Stimulated activated CD4-positive, alpha-beta T cell treated with anti-CD3 and anti-CD28 coated beads, Interleukin-1b, Interleukin-23, amount 100 ng/mL, for 48 hours (primary cell): ENCODE results near the gene ANKRD44.

Experiments used
- DNase-seq: peaks from one replicate; pipeline ENCODE4 v3.0.0-alpha.2; 2020

The ANKRD44 gene

DNA sequence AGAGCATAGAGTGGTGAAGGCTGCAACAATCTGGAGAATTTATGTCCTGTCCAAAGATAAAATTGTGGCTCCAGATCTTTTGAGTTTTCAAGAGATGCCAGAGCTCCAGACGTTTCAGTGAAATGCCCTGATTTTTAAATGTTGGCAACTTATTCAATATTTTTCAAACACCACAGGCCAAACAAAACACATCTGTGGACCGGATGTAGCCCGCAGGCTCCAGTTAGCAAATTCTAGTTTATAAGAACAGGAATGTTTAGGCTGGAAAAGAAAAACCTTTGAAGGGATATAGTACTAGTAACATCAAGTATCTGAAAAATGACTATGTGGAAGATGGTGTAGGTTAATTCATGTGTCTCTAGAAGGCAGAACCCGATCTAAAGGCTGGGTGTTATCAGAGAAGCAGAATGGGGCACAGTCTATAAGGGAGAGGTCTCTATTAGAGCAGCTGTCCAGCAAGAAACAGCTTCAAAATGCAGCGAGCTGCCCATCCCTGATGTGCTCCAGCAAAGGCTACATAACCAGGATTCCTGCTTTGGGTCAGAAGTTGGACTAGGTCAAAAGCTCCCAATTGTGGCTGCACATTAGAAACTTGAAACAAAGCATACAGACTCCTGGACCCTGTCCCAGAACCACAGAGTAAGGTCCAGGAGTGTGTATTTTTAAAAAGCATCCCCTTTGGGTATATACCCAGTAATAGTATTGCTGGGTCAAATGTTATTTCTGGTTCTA is 105.9 kb downstream of the ANKRD44 start:
- DNase-seq = no peak

DNA sequence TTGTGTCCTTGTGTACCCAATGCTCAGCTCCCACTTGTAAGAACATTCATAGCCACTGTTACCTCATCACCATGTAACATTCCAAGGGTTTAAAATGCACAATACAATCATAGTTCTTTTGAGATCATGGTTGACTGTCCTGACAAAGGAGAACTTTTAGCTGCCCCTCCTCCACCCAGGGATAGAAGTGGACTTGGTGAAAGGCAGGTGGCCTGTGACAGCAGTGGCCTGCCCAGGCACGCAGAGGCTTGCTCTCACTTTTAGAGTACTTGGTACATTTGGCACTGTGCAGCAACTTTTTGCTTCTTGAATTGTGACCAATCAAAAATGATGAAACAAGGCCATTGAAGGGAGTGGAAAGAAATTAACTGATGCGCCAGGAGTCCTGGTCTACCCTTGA is 108.7 kb downstream of the ANKRD44 start:
- no peak for DNase-seq

DNA sequence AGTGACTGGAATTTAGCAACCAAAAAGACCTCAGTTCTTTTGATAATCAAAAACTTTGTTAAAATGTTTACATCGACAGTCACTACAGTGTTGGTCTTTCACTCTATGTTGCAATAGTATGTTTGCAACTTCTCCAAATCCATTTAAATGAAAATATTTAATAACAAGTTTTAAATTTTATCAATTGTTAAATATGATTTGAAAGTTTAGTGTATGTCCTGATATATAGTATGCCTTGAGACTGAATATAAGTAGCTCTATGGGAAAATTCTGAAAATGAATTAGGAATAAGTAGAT is 109.9 kb downstream of the ANKRD44 start:
- DNase-seq = no peak

DNA sequence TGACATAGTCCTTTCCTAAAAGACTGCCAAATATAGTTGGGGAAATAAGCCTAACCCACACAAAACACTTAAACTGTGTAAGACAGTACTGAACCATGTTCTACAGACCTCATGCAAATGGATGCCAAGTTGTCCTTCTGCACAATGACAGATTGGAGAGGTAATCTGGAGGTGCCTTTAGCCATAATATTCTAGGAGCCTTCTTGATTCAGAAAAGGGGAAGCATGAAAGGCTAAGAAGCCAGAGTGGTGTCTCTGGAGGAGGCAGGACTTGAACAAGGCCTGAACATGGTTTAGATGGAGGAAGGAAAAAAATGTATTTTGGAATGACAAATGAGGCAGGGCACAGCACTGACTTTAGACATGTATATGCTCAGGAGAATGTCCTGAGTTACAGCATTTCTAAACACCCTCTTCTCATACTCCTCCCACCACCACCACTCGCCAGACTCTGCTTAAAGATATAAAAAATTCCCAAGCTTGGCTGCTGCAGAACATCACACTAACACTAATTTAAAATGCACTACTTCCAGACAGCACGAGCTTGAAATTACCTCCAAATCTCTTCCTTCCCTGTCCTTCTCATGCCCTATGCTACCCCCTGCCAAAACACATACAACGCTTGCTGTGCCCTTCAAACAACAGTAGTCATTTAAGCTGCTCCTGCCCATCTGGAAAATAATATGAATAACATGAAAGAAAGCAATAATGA is 110.4 kb downstream of the ANKRD44 start:
- DNase-seq = no peak

DNA sequence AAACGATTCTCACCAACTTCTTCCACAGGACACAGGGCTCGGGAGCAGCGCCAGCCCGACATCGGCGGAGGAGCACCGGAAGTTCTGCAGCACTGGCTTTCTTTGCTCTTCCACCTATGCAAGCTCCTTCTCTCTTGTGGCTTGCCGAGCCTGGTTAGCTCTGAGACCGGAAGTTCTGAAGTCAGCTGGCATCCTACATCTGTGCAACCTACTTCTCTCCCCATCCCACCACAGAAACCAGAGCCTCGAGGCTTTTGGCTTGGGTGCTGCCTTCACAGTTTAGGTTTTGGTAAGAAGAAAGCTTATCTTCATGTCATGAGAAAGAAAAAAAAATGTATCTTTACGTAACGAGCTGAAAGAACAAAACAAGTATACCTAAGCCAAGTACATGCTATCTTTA is 111.7 kb downstream of the ANKRD44 start:
- peak; percentile 91 for DNase-seq

DNA sequence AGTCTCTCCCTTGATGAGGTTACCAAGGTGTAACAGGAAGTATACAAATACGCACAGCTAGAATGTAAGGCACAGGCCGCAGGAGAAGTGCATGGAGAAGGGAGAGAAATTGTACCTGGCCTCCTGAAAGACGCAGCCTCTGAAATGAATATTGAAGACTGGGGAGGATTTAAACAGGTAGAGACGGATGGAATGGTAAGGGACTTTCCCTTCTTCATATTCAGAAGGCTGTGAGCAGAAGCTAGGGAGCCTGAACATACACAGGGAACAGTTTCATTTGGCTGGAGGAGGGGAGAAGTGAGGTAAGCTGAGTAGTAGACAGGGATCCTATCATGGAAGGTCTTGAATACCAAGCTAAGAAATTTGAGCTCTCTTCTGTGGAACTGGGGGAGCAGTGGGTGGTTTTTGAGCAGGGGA is 112.7 kb downstream of the ANKRD44 start:
- no peak for DNase-seq

DNA sequence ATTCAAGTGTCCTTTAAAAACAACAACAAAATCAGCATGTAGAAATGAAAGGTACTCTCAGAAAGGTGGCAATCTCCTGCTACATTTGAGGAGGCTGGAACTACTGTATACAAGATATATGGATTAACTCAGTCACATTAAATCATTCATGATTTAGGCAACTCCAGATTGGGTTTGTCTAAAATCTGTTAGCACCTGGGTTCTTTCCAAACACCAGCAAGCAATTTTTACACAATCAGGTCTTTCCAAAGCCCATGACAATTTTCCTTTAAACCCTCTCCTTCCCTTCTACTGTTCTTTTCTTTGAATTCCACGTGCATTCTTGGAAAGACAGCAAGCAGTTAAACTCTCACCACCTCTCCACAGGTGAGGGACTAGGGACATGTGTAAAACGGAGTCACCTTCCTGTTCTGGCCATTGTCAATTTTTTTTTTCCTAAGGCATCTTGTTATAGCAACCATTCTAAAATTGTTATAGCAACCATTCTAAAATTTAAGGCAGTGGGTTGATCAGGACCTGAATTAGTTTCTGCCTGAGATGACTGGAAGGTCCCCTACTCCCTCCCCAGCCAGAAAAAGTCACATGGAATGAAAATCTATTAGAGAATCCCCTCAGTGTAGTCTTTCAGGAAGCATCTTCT is 113.9 kb downstream of the ANKRD44 start:
- DNase-seq = no peak

DNA sequence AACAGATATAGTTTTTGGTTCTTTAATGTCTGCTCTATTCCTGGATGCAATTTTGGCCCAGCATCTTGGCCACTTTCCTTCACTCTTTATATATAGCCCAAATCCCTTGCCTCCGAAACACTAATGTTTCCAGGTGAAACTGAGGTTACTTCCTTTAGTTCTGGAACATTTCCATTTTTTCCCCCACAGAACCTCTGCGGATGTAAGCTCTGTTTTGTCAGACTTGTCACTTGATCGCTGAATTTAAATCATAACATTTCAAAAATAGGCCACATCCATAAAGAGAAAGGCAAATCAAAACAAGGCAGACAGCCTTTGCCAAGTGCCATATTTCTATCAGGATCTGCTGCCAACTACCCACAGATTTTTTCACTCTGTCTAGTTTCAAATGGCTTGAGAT is 115.1 kb downstream of the ANKRD44 start:
- no peak for DNase-seq

DNA sequence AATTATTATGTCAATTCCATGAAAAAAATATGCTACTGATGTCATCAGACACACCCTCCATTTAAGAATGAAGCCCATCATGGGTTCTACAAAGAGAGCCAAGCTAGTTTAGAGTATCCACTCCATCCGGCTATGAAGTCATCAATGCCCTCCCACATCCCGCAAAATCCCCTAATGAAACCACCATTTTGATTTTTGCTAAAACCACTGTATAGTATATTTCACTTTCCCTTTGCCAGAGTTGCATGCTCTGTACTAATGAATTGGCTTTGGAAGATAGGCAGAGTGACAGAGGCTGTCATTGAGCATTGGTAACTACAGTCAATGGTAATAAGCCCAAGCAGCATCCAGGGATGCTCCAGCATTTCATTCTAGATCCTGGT is 118.6 kb downstream of the ANKRD44 start:
- DNase-seq = peak; percentile 41

DNA sequence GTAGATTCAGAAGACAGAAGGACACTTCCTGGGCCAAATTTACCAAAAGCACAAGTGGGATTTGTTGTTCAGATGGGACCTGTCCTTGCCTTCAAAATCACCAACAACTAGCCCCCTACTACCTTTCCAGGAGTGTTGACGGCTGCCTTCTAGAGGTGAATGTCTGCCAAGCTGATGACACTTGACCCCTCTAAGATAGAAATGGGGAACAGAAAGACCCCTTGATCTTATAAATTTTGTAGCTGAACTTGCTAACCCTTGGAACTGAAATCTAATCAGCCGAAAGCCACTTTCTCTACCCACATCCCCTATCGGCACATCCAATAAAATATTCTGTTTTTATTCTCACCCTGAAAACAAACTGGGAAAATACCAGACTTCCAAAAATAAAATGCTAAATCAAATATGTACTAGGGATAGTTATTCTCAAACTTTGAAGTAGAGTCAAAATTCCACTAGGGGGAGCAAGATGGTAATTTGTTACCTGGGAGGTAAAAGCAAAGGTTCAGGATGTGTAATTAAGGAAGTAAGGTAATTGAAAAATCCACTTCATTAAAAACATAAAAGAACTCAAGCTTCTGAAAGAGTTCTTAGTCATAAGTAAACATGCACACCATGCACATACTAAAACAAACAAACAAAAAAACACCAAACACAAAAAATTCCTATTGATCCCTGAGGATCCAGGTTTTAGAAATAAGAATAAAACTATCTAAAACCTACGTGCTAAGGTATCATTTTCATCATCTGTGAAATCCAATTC is 119.2 kb downstream of the ANKRD44 start:
- no peak for DNase-seq

DNA sequence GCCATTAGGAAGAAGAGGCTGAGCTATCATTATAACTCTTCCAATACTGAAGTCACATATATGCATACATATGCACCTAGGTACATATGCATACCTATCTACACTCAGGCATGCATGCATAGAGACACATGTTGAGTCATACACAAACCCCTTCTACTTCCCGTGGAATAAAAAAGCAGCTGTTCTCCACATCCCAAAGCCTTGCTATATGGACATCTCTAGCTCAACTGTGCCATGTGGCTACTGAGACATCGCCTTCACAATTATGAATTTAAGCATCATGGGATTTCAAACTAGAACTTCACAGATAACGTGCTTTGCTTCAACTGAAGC is 120.5 kb downstream of the ANKRD44 start:
- no peak for DNase-seq

DNA sequence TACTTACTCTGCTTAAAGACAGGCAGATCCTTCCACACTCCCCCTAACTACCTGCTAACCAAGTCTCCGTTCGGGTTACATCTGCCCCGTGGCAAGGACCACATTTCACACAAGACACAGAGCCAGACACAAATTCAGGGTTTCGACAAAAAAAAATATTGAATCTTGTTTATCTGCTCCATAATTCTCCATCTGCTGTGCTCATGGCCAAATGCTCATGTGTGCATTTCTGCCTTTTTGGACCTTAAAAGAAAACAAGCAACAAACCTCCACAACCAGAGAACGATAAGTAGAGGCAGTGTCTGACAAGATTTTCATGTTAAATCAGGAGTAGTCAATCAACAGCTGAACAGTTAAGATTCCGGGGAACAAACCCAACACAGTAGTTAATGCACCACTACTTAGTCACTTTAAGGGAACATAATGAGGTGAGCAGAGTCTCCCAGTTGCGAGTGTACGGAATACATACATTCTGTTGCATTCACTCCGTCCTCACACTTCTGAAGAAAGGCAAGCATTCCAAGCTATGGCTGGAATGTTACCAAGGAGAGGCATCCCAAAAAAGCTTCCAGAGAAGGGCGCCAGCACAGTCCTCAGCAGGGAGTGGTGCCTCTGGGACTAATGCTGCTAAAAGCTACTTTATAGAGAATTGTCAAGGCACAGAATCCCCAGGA is 121.0 kb downstream of the ANKRD44 start:
- DNase-seq = no peak

DNA sequence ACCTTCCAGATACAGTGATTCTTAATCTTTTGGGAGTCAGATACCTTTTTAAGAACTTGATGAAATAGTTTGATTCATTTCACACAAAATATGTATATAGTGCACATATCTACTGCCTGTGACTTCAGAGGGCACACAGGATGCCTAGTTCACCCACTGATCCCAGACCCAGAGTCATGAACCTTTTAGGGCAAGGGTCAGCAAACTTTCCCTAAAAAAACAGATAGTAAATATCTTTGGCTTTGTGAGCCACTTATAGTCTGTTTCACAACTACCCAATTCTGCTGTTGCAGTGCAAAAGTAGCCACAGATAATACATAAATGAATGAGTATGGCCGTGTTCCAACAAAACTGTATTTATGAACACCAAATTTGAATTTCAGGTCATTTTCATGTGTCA is 124.9 kb downstream of the ANKRD44 start:
- DNase-seq = no peak

DNA sequence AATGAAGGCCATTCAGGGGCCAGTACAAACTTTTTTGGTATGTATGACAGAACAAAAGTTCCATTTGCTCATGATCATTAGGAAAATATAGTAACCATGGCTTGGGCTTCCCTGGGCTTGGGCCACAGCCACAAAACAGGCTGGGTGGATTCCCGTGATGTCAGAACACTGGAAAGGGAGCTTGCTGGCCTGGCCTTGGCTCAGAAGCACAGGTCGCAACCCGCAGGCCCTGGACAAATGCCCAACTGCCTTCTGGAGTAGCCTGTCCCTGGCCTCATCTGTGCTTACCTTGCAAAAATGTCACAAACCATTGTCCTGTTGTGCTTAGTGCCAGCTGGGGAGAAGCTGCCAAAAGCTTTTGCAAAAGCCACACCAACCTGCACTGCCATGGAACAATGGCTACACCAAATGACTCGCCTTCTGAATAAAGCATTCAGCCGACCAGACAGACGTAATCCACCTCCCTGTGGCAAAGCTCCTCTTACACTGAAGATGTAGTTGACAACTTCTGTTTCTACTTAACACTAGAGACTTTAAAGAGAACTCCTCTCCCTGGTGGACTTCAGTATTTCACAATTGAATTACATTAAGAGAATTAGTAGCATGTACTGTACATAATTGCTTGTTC is 125.5 kb downstream of the ANKRD44 start:
- DNase-seq = no peak

DNA sequence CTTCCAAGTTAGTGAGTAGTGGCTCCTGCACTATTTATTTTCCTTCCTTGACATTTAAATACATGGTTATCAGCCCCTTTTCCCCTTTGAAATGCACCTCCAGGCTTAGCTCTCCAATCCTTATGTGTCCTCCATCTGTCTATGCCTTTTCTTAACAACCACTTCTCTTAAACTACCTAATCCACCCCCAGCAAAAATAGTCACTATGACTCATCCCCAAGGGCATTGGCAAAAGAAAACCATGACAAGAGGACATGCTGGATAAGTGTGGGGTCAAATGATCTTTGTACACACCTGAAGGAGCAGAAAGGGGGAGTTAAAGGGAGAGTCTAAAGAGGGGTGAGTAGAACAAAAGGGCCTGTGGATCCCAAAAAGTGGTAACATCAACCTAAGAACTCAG is 127.2 kb downstream of the ANKRD44 start:
- DNase-seq = no peak

DNA sequence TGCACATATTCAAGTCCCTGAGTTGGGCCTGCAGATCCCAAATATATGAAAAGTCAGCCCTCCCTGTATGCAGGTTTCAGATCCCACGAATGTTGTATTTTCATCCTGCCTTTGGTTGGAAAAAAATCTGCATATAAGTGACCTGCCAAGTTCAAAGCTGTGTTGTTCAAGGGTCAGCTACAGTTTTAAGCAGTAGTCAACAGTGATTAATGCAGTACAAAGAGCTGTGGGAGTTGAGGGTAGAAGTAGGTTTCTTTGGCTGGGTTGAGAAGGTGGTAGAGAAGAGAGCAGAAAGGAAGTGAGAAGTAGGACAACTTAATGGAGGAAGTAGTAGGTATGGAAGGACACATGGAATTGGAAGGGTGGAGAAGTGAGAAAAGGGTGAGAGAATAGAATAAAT is 127.9 kb downstream of the ANKRD44 start:
- no peak for DNase-seq

DNA sequence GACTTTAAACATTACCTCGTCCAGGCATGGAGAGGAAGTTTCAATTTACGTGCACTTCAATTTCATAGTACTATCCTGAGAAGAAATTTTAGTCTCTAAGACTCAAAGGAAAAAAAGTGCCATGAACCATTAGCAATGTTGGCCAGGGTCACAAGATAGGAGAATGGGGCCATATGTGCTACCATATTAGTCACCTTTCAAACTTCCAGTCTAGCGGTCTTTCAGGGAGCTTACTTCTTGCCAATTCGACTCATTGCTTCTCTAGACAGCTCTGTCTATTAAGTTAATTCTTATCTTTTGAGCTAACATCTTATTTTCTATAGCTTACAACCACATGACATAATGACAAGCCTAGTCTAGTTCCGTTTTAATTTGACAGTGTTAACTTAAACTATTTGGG is 129.1 kb downstream of the ANKRD44 start:
- DNase-seq = no peak

DNA sequence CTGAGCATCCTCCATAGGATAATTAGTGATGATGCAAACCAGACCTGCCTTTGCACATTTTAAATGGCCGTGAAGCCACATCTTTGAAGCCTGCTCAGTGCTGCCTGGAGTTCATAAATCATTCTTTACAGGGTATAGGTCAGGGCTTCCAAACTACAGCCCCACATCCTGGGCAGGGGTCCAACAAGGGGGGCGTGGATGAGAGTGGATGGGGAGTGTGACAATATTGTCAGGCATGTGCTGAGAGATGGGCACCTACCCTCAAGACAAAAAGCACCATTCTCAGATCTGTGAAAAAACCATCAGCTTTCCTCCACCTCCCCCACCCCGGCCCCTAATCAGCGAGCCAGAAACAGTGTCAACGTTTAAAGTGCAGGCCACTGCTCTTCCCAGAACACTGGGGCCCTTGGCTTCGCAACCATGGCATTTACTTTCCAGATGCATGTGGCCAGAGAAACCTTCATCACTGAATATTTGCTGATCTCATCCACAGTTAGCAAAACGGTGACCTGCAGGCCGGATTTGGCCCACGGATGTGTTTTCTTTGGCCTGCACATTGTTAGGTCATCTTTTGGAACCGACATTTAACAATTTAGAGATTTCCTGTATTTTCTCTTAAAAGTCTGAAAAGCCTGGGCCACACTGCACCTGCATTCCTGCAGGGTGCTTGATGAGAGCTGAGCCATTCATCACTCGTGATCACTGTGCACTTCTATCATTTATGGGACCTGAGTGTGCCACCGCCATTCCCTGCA is 130.7 kb downstream of the ANKRD44 start:
- DNase-seq = no peak

DNA sequence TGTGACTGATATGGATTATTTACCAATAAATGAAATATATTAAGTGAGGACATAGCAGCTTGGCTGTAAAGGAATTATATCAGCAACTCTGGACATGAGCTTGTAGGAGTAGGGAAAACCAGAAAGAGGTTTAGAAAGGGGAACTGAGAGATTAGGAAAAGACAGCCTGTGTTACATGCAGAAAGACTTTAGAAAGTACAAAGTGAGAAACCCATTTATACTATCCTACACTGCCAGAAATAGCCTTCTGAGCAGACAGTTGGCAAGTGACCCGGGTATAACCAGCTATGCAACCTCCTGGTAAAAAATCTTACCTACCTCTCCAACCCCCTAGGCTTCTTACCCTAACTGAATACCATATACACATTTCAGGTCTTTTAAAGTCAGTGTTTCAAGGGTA is 134.1 kb downstream of the ANKRD44 start:
- DNase-seq = no peak

DNA sequence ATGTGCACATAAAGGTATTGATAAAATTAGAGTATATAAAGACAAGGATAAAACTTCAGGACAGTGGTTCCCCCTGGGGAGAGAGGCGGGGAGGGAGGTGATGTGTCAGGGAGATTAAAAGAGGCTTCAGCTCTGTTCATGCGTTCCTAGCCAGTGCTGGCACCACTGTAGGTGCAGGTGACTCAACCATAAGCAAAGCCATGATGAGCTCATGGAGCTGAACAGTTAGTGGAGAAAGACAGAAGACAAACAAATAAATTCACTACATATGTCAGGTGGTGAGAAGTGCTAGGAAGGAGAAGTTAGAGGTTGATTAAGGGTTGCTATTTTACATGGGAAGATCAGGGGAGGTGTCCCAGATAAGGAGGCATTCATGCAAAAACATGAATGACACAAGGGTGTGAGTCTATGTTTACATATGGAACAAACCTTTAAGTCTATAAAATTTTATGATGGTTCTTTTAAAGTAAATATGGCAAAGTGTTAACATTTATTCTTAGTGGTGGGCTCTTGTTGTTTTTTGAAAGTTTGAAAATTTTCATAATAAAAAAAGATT is 136.0 kb downstream of the ANKRD44 start:
- no peak for DNase-seq

DNA sequence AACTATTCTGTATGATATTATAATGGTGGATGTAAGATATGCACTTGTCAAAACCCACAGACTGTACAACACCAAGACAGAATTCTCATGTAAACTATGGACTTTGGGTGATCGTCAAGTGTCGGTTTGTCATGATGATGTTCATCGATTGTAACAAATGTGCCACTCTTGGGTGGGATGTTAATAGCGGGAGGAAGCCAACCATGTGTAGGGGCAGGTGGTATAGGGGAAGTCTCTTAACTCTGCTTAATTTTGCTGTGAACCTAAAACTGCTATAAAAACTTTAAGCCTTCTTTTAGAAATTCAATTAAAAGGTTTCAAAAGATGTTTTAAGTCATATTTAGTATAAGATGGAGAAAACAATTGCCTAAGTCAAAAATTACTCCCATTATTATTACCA is 139.0 kb downstream of the ANKRD44 start:
- DNase-seq = no peak

DNA sequence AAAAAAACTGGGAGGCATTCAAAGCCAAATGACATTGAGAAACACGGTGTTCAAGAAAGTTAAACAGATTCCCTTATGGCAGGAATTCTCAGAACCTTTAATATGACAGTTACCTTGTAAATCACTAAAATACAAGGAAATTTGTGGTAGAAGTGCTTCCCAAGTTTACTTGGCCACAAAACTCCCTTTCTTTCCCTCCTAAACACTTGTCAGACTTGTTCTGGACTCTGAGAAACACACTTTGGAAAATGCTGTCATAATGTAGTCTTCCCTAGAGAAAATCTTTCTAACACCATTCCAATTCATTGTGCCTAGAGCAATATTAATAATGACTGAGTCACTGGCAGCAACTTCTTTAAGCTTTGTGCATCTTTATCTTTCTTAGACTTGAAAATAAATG is 140.4 kb downstream of the ANKRD44 start:
- no peak for DNase-seq
